DMS53 treated with DMSO at 0.1 percent for 48 hours (cell line): ENCODE results near the gene KMT2D.

Source experiments
- DNase-seq: peaks from one replicate; lab custom pipeline; 2025; ENCODE audit not compliant: unreplicated experiment; lab: John Stamatoyannopoulos, UW

KMT2D gene

DNA sequence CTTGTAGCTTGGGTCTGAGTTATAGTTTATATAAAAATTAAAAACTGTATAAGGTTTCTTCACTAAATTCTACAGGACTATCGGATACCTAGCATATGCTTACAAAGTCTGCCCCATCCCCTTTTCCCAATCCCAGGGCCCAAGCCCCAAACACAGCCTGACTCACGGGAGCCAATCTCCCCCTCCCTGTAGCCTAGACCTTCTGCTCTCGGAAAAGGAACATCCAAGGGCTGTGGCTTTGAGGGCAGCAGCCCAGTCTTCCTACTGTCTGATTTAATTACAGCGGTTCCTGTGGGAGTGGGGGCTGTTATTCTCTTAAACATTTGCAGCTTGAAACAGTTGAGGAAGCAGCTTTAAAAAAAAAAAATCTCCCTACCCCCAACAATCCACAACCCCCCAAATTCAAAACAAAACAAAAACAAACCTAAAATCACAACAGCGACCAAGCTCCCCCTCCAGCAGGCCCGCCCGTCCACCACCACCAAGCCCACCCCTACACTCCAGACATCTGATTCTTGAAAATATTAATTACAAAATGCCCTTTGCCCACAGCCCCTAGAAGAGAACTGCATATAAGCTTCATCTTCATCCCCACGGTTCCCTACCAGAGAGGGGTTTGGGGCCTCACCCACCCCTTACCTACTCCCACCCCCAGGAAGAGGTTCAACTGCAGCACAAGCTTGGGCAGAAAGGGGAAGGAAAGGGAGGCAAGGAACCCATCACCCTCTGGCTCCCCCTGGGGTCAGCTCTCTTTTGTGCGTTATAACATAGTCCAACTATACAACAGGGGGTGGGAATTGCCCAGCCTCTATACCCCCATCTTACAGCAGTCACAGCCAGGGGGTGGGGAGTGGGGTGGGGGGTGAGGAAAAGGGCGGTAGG lies 40.9 kb downstream of the KMT2D start:
- peak; percentile 9 for DNase-seq

DNA sequence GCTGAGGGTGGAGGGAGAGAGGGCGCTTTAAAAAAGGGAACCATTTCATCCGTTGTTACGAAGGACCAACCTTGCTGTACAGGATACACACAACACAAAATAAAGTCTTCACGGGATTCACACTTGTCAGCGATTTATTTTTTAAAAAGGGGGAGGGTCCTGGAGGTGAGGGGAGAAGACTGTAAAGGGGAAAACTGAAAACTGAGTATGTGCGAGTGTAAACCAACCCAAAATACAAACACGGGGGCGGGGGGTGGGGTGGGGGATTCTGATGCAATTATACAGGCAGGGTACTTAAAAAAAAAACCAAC lies 41.5 kb downstream of the KMT2D start:
- DNase-seq: no peak

DNA sequence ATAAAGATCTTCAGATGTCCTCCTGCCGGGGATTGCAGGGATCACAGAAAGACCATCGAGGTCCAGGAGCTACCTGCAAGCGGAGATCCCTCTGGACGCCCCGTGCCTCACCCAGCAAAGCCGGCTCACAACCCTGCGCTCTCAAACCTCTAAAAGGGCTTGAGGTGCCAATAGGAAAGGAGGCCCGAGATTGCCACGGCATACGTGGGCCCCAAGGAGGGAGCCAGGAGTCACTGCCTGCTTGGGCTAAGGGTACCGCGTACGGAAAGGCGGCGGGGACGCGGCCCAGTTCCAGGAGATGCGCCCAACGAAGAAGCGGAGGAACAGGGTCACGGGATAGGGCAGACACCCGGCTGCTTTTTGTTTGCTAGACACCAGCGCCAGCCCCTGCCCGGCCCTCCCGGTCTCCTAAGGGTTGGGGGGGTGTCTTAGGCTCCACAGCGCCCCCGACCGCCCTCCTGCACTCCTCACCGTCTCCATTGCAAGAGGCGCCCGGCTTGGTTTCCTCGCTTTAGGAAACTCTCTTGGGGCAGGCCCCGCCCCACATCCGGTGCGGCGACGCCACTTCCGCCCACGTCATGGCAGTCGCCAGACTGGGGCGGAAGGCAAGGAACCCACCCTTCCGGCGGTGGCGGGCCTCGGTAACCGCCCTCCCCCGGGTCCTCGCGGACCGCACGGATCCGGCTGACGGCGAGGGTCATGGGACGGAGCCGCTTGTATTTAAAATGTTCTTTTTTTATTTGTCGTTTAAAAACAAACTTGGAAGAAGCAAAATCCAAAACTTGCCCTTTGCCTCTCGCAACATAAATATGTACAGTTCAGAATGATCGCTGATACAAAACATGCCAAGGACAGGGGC lies 42.1 kb downstream of the KMT2D start, which contains the start of gene PRKAG1:
PRKAG1 (minus strand) TSS at position 516 of the 859 bp plus-strand sequence; CDS start at position 480, 36 bp downstream.
- peak; percentile 90 for DNase-seq

DNA sequence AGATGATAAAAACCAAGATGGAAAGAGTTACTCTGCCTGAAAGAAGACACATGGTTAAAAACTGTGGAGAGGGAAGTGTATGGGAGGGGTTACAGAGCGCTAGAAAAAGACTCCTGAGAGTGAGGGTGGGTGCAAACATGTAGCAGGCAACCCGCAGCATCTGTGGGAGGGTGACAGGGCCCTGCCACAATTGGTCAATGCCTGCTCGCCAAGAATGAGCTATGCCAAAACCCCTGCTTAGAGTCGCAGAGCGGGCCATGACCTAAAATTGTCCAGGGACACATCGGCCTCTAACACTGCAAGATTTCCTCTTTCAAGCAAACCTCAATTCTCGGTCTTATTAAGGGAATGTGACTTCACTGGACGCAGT lies 42.7 kb downstream of the KMT2D start:
- no peak for DNase-seq

DNA sequence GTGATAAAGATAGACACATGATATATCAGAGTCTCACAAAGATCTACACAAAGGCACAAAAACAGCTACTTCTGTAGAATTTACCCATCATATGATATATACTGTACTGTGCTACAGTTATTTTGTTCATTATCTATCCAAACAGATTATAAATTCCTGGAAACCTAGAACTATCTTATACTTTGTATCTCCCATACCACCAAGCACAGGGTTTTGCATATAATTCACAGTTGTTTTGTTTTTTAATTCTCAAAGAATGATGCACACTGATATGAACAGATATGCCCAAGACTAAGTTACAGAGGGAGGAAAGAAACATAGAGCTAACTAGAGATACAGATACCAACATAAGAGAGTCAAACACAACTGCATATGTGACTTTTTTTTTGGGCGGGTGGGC lies 45.4 kb downstream of the KMT2D start:
- DNase-seq: no peak

DNA sequence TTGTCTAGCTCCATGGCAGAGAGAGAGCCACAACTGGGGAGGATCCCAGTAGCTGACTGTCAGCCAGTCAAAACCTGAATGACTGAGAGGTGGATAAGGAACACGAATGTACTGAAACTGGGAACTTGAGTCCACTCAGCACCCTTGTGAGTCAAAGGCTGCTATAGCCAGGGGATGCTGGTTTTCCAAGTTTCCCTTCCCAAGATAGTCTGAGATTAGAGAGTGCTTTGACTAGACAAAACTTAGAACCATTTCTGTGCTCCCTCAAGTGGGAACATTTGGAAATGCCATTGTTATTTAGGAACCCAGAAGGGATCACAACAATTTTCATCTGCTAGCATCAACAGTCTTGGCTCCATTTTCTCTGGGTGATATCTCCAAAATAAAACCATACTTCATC lies 46.0 kb downstream of the KMT2D start:
- DNase-seq: no peak

DNA sequence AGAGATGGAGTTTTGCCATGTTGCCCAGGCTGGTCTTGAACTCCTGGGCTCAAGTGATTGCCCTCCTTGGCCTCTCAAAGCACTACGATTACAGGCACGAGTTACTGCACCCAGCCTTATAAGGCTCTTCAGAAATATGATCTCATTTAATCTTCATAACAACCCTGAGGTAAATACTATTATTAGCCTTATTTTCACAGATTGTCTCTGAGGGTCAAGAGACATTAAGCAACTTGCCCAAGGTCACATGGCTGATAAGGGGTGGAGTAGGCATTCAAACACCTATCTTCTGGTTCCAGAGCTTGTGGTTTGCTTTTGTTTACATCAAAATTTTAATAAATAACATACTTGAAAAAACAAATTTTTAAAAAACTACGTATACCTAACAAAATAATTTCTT lies 47.2 kb downstream of the KMT2D start:
- DNase-seq: no peak

DNA sequence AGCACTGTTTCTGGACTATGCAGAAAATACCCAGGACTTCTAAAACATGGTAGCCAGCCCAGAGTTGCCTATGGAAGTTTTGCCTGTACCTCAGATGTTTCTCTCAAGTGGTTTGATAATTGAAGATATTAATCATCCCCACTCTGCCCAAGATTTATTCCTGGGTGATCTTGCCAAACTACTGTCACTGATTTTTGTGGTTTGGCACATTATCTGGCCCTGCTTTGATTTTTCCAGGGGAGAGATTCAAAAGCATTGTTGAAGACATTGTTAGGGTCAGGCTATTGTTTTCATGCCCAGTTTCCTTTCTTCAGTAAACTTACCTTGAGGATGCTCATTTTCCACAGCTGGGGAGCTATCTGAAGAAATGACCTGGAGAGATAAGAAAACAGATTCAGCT lies 47.9 kb downstream of the KMT2D start:
- no peak for DNase-seq
